HG02623 (cell line): ENCODE data around the gene TOR1A.
"Not testable (repeated sequence)": the region's sequence is repeated elsewhere in the genome, so short reads cannot be mapped to it uniquely, and the experiment has no call there.

Experiments used
- ATAC-seq: cut with Tn5 transposase; IDR thresholded peaks from one replicate; pipeline ENCODE4 v1.9.1; 2021; ENCODE audit warnings: moderate library complexity; ENCODE audit not compliant: unreplicated experiment

The TOR1A gene

DNA sequence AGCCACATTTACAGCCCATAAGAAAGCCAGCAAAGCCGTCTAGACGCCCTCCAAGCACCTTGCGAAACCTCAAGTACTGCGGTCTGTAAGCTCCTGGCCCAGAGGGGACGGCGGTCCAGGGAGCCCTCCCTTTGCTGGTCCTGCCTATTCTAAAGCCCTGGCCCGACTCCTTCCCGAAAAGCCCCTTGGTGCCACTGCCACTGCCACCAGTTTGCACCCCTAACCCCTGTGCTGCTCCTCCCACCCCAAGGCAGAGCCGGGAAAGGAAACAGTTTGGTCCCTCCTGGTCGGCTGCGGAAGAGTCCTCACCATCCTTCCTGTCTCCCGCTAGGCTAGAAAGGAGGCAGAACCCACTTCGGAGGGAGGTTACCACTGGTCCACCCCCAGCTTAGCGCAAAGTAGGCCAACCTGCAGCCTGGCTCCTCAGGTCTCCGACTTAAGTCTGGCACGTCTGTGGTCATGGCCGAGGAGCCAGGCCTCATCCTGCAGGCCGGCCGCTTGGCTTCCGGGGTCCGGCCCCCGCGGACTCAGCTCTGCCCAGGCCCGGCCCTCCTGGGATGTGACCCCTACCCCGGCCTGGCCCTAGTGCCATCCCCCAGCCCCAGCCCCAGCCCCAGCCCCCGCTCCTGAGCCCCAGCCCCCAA lies 916 bp downstream of the TOR1A start:
- ATAC-seq: no peak

- ATAC-seq: no peak
Measured at GRCh38 chr9:129816501-129817435, 7.2 kb downstream of the TOR1A start.

GRCh38 chr9:129815278-129815677 lies 8.7 kb downstream of the TOR1A start:
- ATAC-seq: no peak

- no peak for ATAC-seq
Measured at GRCh38 chr9:129814432-129815223, 9.3 kb downstream of the TOR1A start.

DNA sequence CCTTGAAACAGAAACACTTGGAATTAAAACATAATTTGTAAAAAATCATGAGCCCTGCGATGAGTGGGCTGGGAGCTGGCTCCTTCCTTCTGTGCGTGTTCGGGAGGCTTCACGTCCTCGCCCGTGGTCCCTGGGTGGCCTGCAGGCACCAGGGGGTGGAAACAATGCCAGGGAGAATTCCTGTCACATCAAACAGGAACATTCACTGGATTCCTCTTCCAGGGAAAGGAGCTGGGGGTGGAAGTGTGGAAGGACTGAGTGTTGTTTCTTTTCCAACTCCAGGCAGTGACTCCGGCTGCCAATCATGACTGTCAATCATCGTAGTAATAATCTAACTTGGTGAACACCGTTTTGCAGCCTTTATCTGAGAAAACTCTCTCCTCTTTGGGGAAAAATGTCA lies 10.3 kb downstream of the TOR1A start:
- no peak for ATAC-seq

GRCh38 chr9:129812385-129812784 lies 11.6 kb downstream of the TOR1A start:
- no peak for ATAC-seq

DNA sequence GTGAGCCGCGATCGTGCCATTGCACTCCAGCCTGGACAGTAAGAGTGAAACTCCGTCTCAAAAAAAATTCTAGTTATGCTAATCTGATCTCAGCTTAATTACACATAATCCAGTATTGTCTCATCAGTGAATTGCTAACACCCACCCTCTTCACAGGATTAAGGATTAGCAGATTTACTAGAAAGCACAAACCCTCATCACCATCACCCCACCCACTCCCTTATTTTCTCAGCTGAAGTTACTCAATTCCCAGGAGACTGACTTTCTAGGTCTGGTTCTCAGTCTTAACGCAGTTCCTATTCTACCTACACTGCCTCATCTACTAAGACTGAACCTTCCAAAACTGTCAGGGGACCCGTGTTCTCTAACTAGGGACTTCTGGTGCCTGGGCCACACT lies 12.0 kb downstream of the TOR1A start:
- ATAC-seq: no peak

DNA sequence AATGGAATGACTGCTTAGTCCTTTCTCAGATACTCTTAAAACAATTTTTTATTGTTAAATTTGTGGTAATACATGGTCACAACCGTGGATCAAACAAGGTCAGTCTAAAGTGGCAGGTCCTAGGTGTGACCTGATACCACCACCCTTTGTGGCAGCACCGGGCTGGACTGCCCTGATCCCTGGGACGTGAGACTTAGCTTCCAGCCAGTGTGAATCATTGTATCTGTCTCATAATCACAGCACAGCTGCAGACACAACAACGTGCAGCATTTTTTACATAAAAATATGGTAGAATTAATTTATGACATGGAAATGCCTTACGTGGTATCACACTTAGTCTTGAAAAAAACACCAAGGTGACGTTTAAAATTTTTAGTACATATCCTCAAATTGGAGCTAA lies 13.1 kb downstream of the TOR1A start:
- no peak for ATAC-seq

DNA sequence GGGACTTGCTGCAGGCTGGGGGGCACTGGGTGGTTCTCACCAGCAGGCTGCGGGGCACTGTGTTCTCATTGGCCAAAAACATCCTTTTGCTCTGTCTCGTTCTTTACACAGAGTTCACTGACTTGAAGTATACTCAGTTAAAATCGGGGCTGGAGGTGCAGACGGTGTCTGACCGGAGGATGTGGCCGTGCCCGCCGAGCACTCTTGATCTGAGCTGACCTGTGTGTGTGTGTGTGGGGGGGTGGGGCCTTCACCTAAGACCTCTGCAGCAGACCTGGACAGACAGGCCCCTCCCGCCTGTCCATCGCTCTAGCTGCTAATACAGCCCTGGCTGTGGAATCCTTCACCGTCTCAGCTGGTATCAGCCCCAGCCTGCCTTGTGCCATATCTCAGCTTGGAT lies 13.8 kb downstream of the TOR1A start:
- ATAC-seq: no peak

- ATAC-seq: no peak
Measured at GRCh38 chr9:129809346-129809745, 14.6 kb downstream of the TOR1A start.

- no peak for ATAC-seq
Measured at GRCh38 chr9:129806061-129806460, 17.9 kb downstream of the TOR1A start.

GRCh38 chr9:129803676-129804060 lies 20.3 kb downstream of the TOR1A start:
- no peak for ATAC-seq

- ATAC-seq: peak; percentile 77
Measured at GRCh38 chr9:129802833-129803675, 20.9 kb downstream of the TOR1A start, which contains the start of gene TOR1B. TSS of gene TOR1B (plus strand) at chr9:129803184. CDS start at chr9:129803213, 29 bp downstream.

GRCh38 chr9:129801504-129801903 lies 22.4 kb downstream of the TOR1A start:
- ATAC-seq: no peak

GRCh38 chr9:129798973-129799372 lies 25.0 kb downstream of the TOR1A start:
- no peak for ATAC-seq

GRCh38 chr9:129796029-129796428 lies 27.9 kb downstream of the TOR1A start:
- ATAC-seq: not testable (repeated sequence)

- no peak for ATAC-seq
Measured at GRCh38 chr9:129794549-129794948, 29.4 kb downstream of the TOR1A start.

DNA sequence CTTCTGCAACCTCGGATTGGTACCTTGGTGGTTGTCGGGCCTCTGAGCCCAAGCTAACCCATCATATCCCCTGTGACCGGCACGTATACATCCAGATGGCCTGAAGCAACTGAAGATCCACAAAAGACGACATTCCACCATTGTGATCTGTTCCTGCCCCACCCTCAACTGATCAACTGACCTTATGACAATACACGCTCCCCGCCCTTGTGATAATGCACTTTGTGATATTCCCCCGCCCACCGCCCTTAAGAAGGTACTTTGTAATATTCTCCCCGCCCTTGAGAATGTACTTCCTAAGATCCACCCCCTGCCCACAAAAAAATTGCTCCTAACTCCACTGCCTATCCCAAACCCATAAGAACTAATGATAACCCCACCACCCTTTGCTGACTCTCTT lies 37.5 kb downstream of the TOR1A start:
- no peak for ATAC-seq

DNA sequence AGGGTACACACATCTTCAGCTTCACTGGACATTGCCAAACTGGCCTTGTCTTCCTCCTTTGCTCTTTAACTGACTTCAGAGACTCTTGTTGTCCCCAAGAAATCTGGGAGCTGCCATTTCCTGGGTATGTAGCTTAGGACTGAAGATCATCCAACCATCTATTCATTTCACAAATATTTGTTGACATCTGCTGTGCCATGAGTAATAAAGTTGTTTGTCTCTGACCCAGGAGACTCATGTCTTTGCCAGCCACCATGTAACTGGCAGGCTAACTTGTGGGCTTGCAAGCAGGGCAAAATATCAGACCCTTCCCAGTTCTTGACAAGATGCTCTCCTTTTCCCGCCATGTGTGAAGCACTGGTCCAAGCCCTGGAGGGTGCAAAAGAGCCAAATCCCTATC lies 38.1 kb downstream of the TOR1A start:
- ATAC-seq: no peak

DNA sequence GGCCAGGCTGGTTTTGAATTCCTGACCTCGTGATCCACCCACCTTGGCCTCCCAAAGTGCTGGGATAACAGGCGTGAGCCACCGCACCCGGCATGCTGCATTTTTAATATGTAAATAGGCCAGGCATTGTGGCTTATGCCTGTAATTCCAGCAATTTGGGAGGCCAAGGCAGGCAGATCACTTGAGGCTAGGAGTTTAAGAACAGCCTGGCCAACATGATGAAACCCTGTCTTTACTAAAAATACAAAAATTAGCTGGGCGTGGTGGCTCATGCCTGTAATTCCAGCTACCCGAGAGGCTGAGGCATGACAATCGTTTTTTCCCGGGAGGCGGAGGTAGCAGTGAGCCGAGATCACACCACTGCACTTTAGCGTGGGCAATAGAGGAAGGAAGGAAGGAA lies 39.0 kb downstream of the TOR1A start:
- ATAC-seq: not testable (repeated sequence)
